H1 (cell line): ENCODE measurements around the gene CPXM2. TPM values are rescaled to one million over a fixed set of nuclear protein-coding genes. Genes with fewer than 3 reads are reported as not detected.

Experiments
- CTCF ChIA-PET: fragments of 300-600 bp; sonication (Branson Sonifier 250); formaldehyde crosslinking; loops from one replicate; lab custom pipeline; 2021; ENCODE audit not compliant: partially characterized antibody; lab: Charles Lee
- POLR2A ChIA-PET: fragments of 300-600 bp; sonication (Branson Sonifier 250); formaldehyde crosslinking; loops from one replicate; lab custom pipeline; 2021; ENCODE audit warnings: inconsistent platforms; ENCODE audit not compliant: partially characterized antibody; lab: Charles Lee
- DNase-seq, 2 experiments: peaks; one replicate each; pipeline versions ENCODE4 v3.0.0 to v3.0.0-alpha.2; 2010 to 2022; ENCODE audit warnings: low spot score in 2 of 2, low read depth in 1 of 2, mixed read lengths in 1 of 2
- FAIRE-seq: peaks from 2 replicates; lab custom pipeline; 2011; peaks lifted over from hg19 to GRCh38; lab: Jason Lieb, UNC
- H2AFZ ChIP-seq: 2 replicates; pipeline ENCODE4 v1.8.1; 2012; ENCODE audit warnings: low read length, inconsistent platforms
- H2AK5ac ChIP-seq: 2 replicates; pipeline ENCODE4 v1.6.1; 2013; ENCODE audit warnings: low read depth, low read length
- H2BK120ac ChIP-seq: replicated peaks from 2 replicates; pipeline ENCODE3; 2013; ENCODE audit warnings: low read depth, low read length, inconsistent platforms
- H2BK12ac ChIP-seq: 2 replicates; pipeline ENCODE4 v1.6.1; 2013; ENCODE audit warnings: low read depth, low read length
- H2BK15ac ChIP-seq: 2 replicates; pipeline ENCODE4 v1.6.1; 2013; ENCODE audit warnings: low read length
- H2BK20ac ChIP-seq: 2 replicates; pipeline ENCODE4 v1.6.1; 2013; ENCODE audit warnings: low read length
- H2BK5ac ChIP-seq: 2 replicates; pipeline ENCODE4 v1.6.1; 2013; ENCODE audit warnings: low read depth, low read length
- H3K14ac ChIP-seq: 2 replicates; pipeline ENCODE4 v1.6.1; 2013; ENCODE audit warnings: inconsistent platforms; ENCODE audit not compliant: insufficient read length
- H3K18ac ChIP-seq: 2 replicates; pipeline ENCODE4 v1.6.1; 2013; ENCODE audit warnings: low read length; ENCODE audit errors: extremely low read depth
- H3K23ac ChIP-seq: 2 replicates; pipeline ENCODE4 v1.6.1; 2013; ENCODE audit warnings: inconsistent platforms; ENCODE audit not compliant: insufficient read length
- H3K23me2 ChIP-seq: 2 replicates; pipeline ENCODE4 v1.6.1; 2013; ENCODE audit warnings: low read depth, low read length
- H3K27ac ChIP-seq: 2 replicates; pipeline ENCODE4 v1.6.1; 2011; ENCODE audit warnings: low read depth, low read length, inconsistent platforms
- H3K27me3 ChIP-seq, 4 experiments: replicated peaks in 1 of 4; 1 replicate in 1 of 4; 2 replicates in 3 of 4; pipeline versions ENCODE4 v1.6.1 to v1.8.1; 2011 to 2013; ENCODE audit warnings: low read length in 3 of 4, mild to moderate bottlenecking in 3 of 4, inconsistent platforms in 2 of 4, mixed read lengths in 2 of 4, moderate library complexity in 1 of 4; ENCODE audit not compliant: control insufficient read depth in 3 of 4, insufficient read depth in 3 of 4; ENCODE audit errors: extremely low read depth in 1 of 4
- H3K36me3 ChIP-seq, 4 experiments: 2 replicates each; pipeline versions ENCODE4 v1.6.1 to v1.8.1; 2011 to 2013; ENCODE audit warnings: mild to moderate bottlenecking in 4 of 4, low read length in 3 of 4, moderate library complexity in 2 of 4, control low read depth in 1 of 4, inconsistent platforms in 1 of 4; ENCODE audit not compliant: insufficient read depth in 4 of 4, control insufficient read depth in 2 of 4
- H3K4ac ChIP-seq: replicated peaks from 2 replicates; pipeline ENCODE3; 2013; ENCODE audit warnings: low read length, low read depth, mixed read lengths, inconsistent platforms; ENCODE audit not compliant: insufficient read length
- H3K4me1 ChIP-seq, 4 experiments: replicated peaks in 1 of 4; 1 replicate in 1 of 4; 2 replicates in 3 of 4; pipeline versions ENCODE4 v1.6.1 to v1.8.1; 2011 to 2013; ENCODE audit warnings: low read length in 3 of 4, inconsistent platforms in 2 of 4, mixed read lengths in 1 of 4; ENCODE audit not compliant: insufficient read depth in 4 of 4, control insufficient read depth in 3 of 4
- H3K4me2 ChIP-seq, 2 experiments: 2 replicates each; pipeline versions ENCODE4 v1.6.1 to v1.8.1; 2011 to 2013; ENCODE audit warnings: low read depth in 2 of 2, low read length in 2 of 2, control low read depth in 1 of 2, inconsistent platforms in 1 of 2, mild to moderate bottlenecking in 1 of 2; ENCODE audit not compliant: insufficient read depth in 1 of 2
- H3K4me3 ChIP-seq, 4 experiments: fragments of 200-600, 300-600 bp in 1 of 4; sonication (generic), shearing (Covaris generic), sonication (Bioruptor Twin) in 1 of 4; 2 replicates each; pipeline versions ENCODE4 v1.5.1 to v1.8.1; 2011 to 2016; ENCODE audit warnings: low read length in 4 of 4, low read depth in 3 of 4, control low read depth in 2 of 4, inconsistent platforms in 2 of 4, mild to moderate bottlenecking in 2 of 4, mixed read lengths in 1 of 4, moderate library complexity in 1 of 4; ENCODE audit not compliant: insufficient read depth in 2 of 4; ENCODE audit errors: extremely low read depth in 1 of 4
- H3K56ac ChIP-seq: replicated peaks from 2 replicates; pipeline ENCODE3; 2013; ENCODE audit warnings: low read depth, mild to moderate bottlenecking, mixed read lengths, low read length, inconsistent platforms; ENCODE audit not compliant: insufficient read length
- H3K79me1 ChIP-seq: 2 replicates; pipeline ENCODE4 v1.6.1; 2013; ENCODE audit warnings: low read depth, low read length, control low read depth
- H3K79me2 ChIP-seq, 2 experiments: 2 replicates each; pipeline versions ENCODE4 v1.6.1 to v1.8.1; 2012 to 2013; ENCODE audit warnings: low read length in 2 of 2, mild to moderate bottlenecking in 2 of 2, inconsistent platforms in 1 of 2; ENCODE audit not compliant: insufficient read depth in 2 of 2, control insufficient read depth in 1 of 2
- H3K9ac ChIP-seq, 4 experiments: replicated peaks in 1 of 4; 1 replicate in 1 of 4; 2 replicates in 3 of 4; pipeline versions ENCODE4 v1.6.1 to v1.8.1; 2011 to 2013; ENCODE audit warnings: low read depth in 3 of 4, low read length in 3 of 4, control low read depth in 2 of 4, mild to moderate bottlenecking in 2 of 4, moderate library complexity in 2 of 4, inconsistent platforms in 1 of 4; ENCODE audit errors: extremely low read depth in 1 of 4
- H3K9me3 ChIP-seq, 2 experiments: 2 replicates each; pipeline versions ENCODE4 v1.6.1 to v1.8.1; 2012 to 2013; ENCODE audit warnings: mild to moderate bottlenecking in 2 of 2, moderate library complexity in 2 of 2, control low read depth in 1 of 2, inconsistent platforms in 1 of 2, low read depth in 1 of 2, low read length in 1 of 2, mixed read lengths in 1 of 2; ENCODE audit not compliant: insufficient read depth in 2 of 2
- H4K20me1 ChIP-seq, 2 experiments: replicated peaks in 1 of 2; 2 replicates each; pipeline versions ENCODE3 to v1.8.1; 2011 to 2013; ENCODE audit warnings: inconsistent platforms in 2 of 2, low read length in 2 of 2, mild to moderate bottlenecking in 1 of 2; ENCODE audit not compliant: insufficient read depth in 2 of 2, control insufficient read depth in 1 of 2
- H4K5ac ChIP-seq: 2 replicates; pipeline ENCODE4 v1.6.1; 2013; ENCODE audit warnings: low read length, low read depth, mixed read lengths, inconsistent platforms; ENCODE audit not compliant: insufficient read length
- H4K8ac ChIP-seq: 2 replicates; pipeline ENCODE4 v1.8.0; 2013; ENCODE audit warnings: mild to moderate bottlenecking, moderate library complexity, low read length, inconsistent platforms; ENCODE audit not compliant: insufficient read depth; ENCODE audit errors: extremely low read depth
- H4K91ac ChIP-seq: replicated peaks from 2 replicates; pipeline ENCODE3; 2013; ENCODE audit warnings: low read length, mixed read lengths, inconsistent platforms; ENCODE audit not compliant: insufficient read length
- BACH1 ChIP-seq: IDR thresholded peaks from 2 replicates; pipeline ENCODE4 v1.6.1; 2012; ENCODE audit warnings: low read length, improper control_type of control experiment
- CREB1 ChIP-seq: IDR thresholded peaks from 2 replicates; pipeline ENCODE4 v1.6.1; 2012; ENCODE audit warnings: inconsistent platforms
- FOSL1 ChIP-seq: IDR thresholded peaks from 2 replicates; pipeline ENCODE4 v1.6.1; 2011; ENCODE audit warnings: mild to moderate bottlenecking, low read depth, low read length, moderate library complexity; ENCODE audit not compliant: insufficient read depth
- KDM1A ChIP-seq: fragments of 200-600, 300-600 bp; sonication (generic); IDR thresholded peaks from 2 replicates; pipeline ENCODE4 v1.7.1; 2016; ENCODE audit warnings: mild to moderate bottlenecking, low read length, borderline replicate concordance
- NRF1 ChIP-seq: IDR thresholded peaks from 2 replicates; pipeline ENCODE4 v1.6.1; 2011; ENCODE audit warnings: mild to moderate bottlenecking, low read depth, low read length, improper control_type of control experiment
- PHF8 ChIP-seq: fragments of 200-600 bp; sonication (generic); conservative IDR thresholded peaks from 2 replicates; pipeline ENCODE4 v1.7.1; 2012; ENCODE audit warnings: low read depth, mild to moderate bottlenecking, inconsistent platforms, low read length, moderate library complexity
- SAP30 ChIP-seq: fragments of 300-600 bp; sonication (generic); IDR thresholded peaks from 2 replicates; pipeline ENCODE4 v1.7.1; 2012; ENCODE audit warnings: low read length, moderate library complexity, mild to moderate bottlenecking, inconsistent platforms; ENCODE audit not compliant: insufficient read depth, insufficient replicate concordance
- SIX5 ChIP-seq: IDR thresholded peaks from 2 replicates; pipeline ENCODE4 v1.6.1; 2011; ENCODE audit warnings: mild to moderate bottlenecking, low read depth, low read length
- SP4 ChIP-seq: IDR thresholded peaks from 2 replicates; pipeline ENCODE4 v1.6.1; 2012; ENCODE audit warnings: low read length, inconsistent platforms
- TBP ChIP-seq: IDR thresholded peaks from 2 replicates; pipeline ENCODE4 v1.6.1; 2011; ENCODE audit warnings: low read depth, low read length, improper control_type of control experiment
- YY1 ChIP-seq: IDR thresholded peaks from 2 replicates; pipeline ENCODE4 v1.6.1; 2011; ENCODE audit warnings: low read depth, mild to moderate bottlenecking, low read length
- WGBS, 2 experiments: shearing (Covaris generic) in 1 of 2; methylation state at CpG; one replicate each; pipeline versions ENCODE4 v1.1.6 to v1.1.7; 2013 to 2015; ENCODE audit warnings: low lambda C conversion rate in 2 of 2, mixed read lengths in 2 of 2, inconsistent platforms in 1 of 2, low coverage in 1 of 2, missing lambda C conversion rate in 1 of 2; ENCODE audit not compliant: insufficient replicate concordance in 2 of 2, insufficient coverage in 1 of 2, insufficient read length in 1 of 2; ENCODE audit errors: extremely low coverage in 1 of 2, missing lambda C conversion rate in 1 of 2; 5-methylcytosine and 5-hydroxymethylcytosine counted together
- polyA plus RNA-seq, 7 experiments: library from polyadenylated mRNA; depleted of rRNA in 3 of 7; stranded (reverse) in 5 of 7; unstranded in 2 of 7; fragments of >200 nt in 5 of 7; fragments of 200-250 nt in 2 of 7; gene quantifications; 1 replicate in 5 of 7; 2 replicates in 1 of 7; 4 replicates in 1 of 7; pipeline versions ENCODE4 v1.2.1 to v1.2.3, GENCODE V29; 2011 to 2013; ENCODE audit warnings: missing spikeins in 2 of 7, mixed read lengths in 2 of 7
- total RNA-seq: library from RNA; stranded (reverse); fragmentation: NEBNext Ultra II Directional; extraction: Animal tissue kit (Norgen Biotek cat#: 25700); gene quantifications from 2 replicates; pipeline ENCODE4 v1.2.1, GENCODE V29; 2021
- TF ChIP-seq, protein P1 (sequence below): IDR thresholded peaks from 2 replicates; pipeline ENCODE4 v1.6.1; 2012; ENCODE audit warnings: low read length, inconsistent platforms

CPXM2 gene
- total and polyA plus RNA-seq, 2 of the 8 experiments (the other 6 are each of a cell fraction or from before 2014, with no cell fraction given) = 2.4 to 2.9 TPM

DNA sequence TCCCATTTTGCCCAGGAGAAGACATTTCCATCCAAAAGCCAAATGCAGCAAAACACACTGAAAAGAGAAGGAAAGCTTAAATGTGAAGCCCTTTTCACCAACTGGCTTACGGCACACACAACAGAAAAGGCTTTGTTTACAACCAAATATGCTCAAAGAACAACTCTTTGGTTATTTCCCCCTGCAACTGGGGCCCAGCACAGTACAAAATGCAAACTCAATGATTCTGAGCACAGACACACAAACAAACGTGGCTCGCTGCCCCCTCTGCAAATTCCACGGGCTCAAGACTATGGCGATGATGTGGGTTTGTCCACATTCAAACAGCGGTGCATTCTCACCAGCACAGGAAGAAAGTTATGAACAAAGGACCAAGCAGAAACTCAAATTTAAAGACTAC, 5.3 kb downstream of the CPXM2 start:
- H3K56ac ChIP-seq = no peak overlapping the region
- H3K9ac ChIP-seq = no peak overlapping the region
- no peak for FAIRE-seq
- H4K91ac ChIP-seq = no peak overlapping the region
- no peak overlapping the region for H3K4me2 ChIP-seq
- no peak overlapping the region for H2BK15ac ChIP-seq
- H3K27me3 ChIP-seq = peaks cover 0 to 12% (median 9%) of the 10 kb centered on the region in 4 experiments; a peak in 5 of 7 replicates
- H2AK5ac ChIP-seq = no peak overlapping the region
- no peak overlapping the region for H2BK5ac ChIP-seq
- no peak overlapping the region for H4K5ac ChIP-seq
- peaks cover 0 to 4% (median 3%) of the 10 kb centered on the region in 4 experiments; a peak in 3 of 7 replicates for H3K4me1 ChIP-seq
- no peak overlapping the region for H4K8ac ChIP-seq
- no peak for TF ChIP-seq SP4
- no peak for TF ChIP-seq FOSL1
- TF ChIP-seq TBP = no peak
- no peak for TF ChIP-seq BACH1
- TF ChIP-seq PHF8 = no peak
- no peak for TF ChIP-seq SAP30
- TF ChIP-seq SIX5 = no peak
- TF ChIP-seq CREB1 = no peak
- TF ChIP-seq YY1 = no peak
- no peak for TF ChIP-seq KDM1A
- no peak for TF ChIP-seq NRF1
- TF ChIP-seq, protein P1, sequence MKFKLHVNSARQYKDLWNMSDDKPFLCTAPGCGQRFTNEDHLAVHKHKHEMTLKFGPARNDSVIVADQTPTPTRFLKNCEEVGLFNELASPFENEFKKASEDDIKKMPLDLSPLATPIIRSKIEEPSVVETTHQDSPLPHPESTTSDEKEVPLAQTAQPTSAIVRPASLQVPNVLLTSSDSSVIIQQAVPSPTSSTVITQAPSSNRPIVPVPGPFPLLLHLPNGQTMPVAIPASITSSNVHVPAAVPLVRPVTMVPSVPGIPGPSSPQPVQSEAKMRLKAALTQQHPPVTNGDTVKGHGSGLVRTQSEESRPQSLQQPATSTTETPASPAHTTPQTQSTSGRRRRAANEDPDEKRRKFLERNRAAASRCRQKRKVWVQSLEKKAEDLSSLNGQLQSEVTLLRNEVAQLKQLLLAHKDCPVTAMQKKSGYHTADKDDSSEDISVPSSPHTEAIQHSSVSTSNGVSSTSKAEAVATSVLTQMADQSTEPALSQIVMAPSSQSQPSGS = no peak
- TF ChIP-seq, all 59 proteins: peak for 0
- no peak for DNase-seq
- Histone ChIP-seq H3K79me1 (no peaks in the 10 kb centered on the region), H3K4ac (no peak overlapping the region), H3K18ac (no peak overlapping the region), H3K79me2 (no peaks in the 10 kb centered on the region), H2BK12ac (no peak overlapping the region), H3K23me2 (peaks cover 5% of the 10 kb centered on the region; the same call in 1 of the 2 replicates), H2AFZ (no peak overlapping the region), H2BK120ac (no peak overlapping the region), H3K14ac (no peak overlapping the region), H3K9me3 (no peaks in the 10 kb centered on the region), H2BK20ac (no peak overlapping the region), H3K23ac (no peak overlapping the region), H3K4me3 (no peak overlapping the region), H4K20me1 (peaks cover 0 to 2% of the 10 kb centered on the region in 2 experiments), H3K36me3 (no peaks in the 10 kb centered on the region), H3K27ac (no peak overlapping the region)
- POLR2A ChIA-PET = no interaction called here
- CTCF ChIA-PET = interaction anchor here (0.6 to 1.6 kb wide), 3 partner anchors 11 to 261 kb away, joined by 3 to 6 read pairs (median 5); no protein-coding TSS in a partner anchor
- WGBS, 2 experiments = 86% methylated on average over 6 of the region's 6 CpGs; no CpG with 5 or more reads in 1 of the 2 experiments
